ENCODE measurements around the gene CSMD2. TPM values are rescaled to one million over a fixed set of nuclear protein-coding genes. Genes with fewer than 3 reads are reported as not detected.

CSMD2 gene
- total RNA-seq, 1 experiment from 2014 or later: not detected

- H3K4me1 ChIP-seq (replicated peaks; ENCODE audit: insufficient read depth): no peaks in the 10 kb centered on the region
- no peak overlapping the region for H3K4me3 ChIP-seq
- no peaks in the 10 kb centered on the region for H3K36me3 ChIP-seq (ENCODE audit: low read depth)
- H3K4me2 ChIP-seq: no peak overlapping the region
- no peaks in the 10 kb centered on the region for H4K20me1 ChIP-seq (ENCODE audit: insufficient read depth)
- H3K27me3 ChIP-seq (ENCODE audit: insufficient read depth, low read depth): peaks cover 27% of the 10 kb centered on the region
- intact Hi-C loops (cut with micrococcal nuclease; ENCODE audit: unreplicated experiment): no loop called here
- no peaks in the 10 kb centered on the region for H3K79me2 ChIP-seq (ENCODE audit: low read depth)
- TF ChIP-seq, protein P1, sequence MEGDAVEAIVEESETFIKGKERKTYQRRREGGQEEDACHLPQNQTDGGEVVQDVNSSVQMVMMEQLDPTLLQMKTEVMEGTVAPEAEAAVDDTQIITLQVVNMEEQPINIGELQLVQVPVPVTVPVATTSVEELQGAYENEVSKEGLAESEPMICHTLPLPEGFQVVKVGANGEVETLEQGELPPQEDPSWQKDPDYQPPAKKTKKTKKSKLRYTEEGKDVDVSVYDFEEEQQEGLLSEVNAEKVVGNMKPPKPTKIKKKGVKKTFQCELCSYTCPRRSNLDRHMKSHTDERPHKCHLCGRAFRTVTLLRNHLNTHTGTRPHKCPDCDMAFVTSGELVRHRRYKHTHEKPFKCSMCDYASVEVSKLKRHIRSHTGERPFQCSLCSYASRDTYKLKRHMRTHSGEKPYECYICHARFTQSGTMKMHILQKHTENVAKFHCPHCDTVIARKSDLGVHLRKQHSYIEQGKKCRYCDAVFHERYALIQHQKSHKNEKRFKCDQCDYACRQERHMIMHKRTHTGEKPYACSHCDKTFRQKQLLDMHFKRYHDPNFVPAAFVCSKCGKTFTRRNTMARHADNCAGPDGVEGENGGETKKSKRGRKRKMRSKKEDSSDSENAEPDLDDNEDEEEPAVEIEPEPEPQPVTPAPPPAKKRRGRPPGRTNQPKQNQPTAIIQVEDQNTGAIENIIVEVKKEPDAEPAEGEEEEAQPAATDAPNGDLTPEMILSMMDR (conservative IDR thresholded peaks at IDR 0.05): no peak
- H3K9me3 ChIP-seq (ENCODE audit: insufficient read depth, low read depth): no peaks in the 10 kb centered on the region
- DNase-seq: no peak
- H3F3A ChIP-seq (ENCODE audit: insufficient read depth, low read depth): no peaks in the 10 kb centered on the region
- ChIA-PET CTCF (no interaction called here), POLR2A (ENCODE audit: unreplicated experiment) (no interaction called here)
- no TSS peak for BruUV-seq (replicated peaks)
- H3K27ac ChIP-seq: no peak overlapping the region
- H2AFZ ChIP-seq: no peak overlapping the region
- H3K9me2 ChIP-seq (ENCODE audit: insufficient read depth): no peaks in the 10 kb centered on the region
These were observed 347.0 kb downstream of the CSMD2 start for GRCh38 chr1:33818071-33818470.

DNA sequence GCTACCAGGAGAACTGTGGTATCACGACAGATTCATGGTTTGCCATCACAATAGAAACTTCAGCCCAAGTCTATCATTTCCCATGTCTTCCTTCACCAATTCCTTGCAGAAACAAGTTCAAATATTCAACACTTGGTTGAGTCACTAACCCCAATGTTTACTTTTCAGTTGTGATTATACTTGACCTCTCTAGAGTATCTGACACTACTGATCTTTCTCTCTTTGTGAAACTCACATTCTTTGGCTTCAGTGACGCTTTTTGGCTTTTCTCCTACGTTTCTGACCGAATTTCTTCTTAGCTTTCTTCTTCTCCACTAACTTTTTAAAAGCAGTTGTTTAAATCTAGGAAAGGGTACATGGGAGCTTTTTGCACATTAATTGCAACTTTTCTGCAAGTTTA is 350.0 kb downstream of the CSMD2 start:
- no peaks in the 10 kb centered on the region for H3K9me2 ChIP-seq (ENCODE audit: insufficient read depth)
- H3F3A ChIP-seq (ENCODE audit: insufficient read depth, low read depth): no peaks in the 10 kb centered on the region
- no peak overlapping the region for H3K4me3 ChIP-seq
- H3K9me3 ChIP-seq (ENCODE audit: insufficient read depth, low read depth): no peaks in the 10 kb centered on the region
- H3K4me2 ChIP-seq: no peak overlapping the region
- intact Hi-C loops (cut with micrococcal nuclease; ENCODE audit: unreplicated experiment): no loop called here
- H3K36me3 ChIP-seq (ENCODE audit: low read depth): no peaks in the 10 kb centered on the region
- DNase-seq: no peak
- TF ChIP-seq, protein P1 (conservative IDR thresholded peaks at IDR 0.05): no peak
- no peak for TF ChIP-seq EZH2 (IDR thresholded peaks at IDR 0.05; ENCODE audit: low read depth)
- no peak overlapping the region for H2AFZ ChIP-seq
- no peaks in the 10 kb centered on the region for H4K20me1 ChIP-seq (ENCODE audit: insufficient read depth)
- ChIA-PET CTCF (no interaction called here), POLR2A (ENCODE audit: unreplicated experiment) (no interaction called here)
- H3K27me3 ChIP-seq (ENCODE audit: insufficient read depth, low read depth): 0 out of 2 replicates have a peak, but pooled peaks cover 9% of the 10 kb centered on the region
- no peaks in the 10 kb centered on the region for H3K79me2 ChIP-seq (ENCODE audit: low read depth)
- H3K27ac ChIP-seq: no peak overlapping the region
- no peaks in the 10 kb centered on the region for H3K4me1 ChIP-seq (replicated peaks; ENCODE audit: insufficient read depth)
- no TSS peak for BruUV-seq (replicated peaks)

- no peak overlapping the region for H3K27ac ChIP-seq
- BruUV-seq (replicated peaks): no TSS peak
- no peaks in the 10 kb centered on the region for H4K20me1 ChIP-seq (ENCODE audit: insufficient read depth)
- no peaks in the 10 kb centered on the region for H3K27me3 ChIP-seq (ENCODE audit: insufficient read depth, low read depth)
- no peaks in the 10 kb centered on the region for H3K9me3 ChIP-seq (ENCODE audit: insufficient read depth, low read depth)
- TF ChIP-seq EZH2 (IDR thresholded peaks at IDR 0.05; ENCODE audit: low read depth): no peak
- TF ChIP-seq, protein P1 (conservative IDR thresholded peaks at IDR 0.05): no peak
- POLR2A ChIA-PET (ENCODE audit: unreplicated experiment): no interaction called here
- no peak for DNase-seq
- no peaks in the 10 kb centered on the region for H3K9me2 ChIP-seq (ENCODE audit: insufficient read depth)
- no peak overlapping the region for H3K4me3 ChIP-seq
- no peak overlapping the region for H2AFZ ChIP-seq
- H3K4me1 ChIP-seq (replicated peaks; ENCODE audit: insufficient read depth): no peaks in the 10 kb centered on the region
- no peak overlapping the region for H3K4me2 ChIP-seq
- CTCF ChIA-PET: no interaction called here
- H3K79me2 ChIP-seq (ENCODE audit: low read depth): no peaks in the 10 kb centered on the region
- no peaks in the 10 kb centered on the region for H3F3A ChIP-seq (ENCODE audit: insufficient read depth, low read depth)
- intact Hi-C loops (cut with micrococcal nuclease; ENCODE audit: unreplicated experiment): no loop called here
- no peaks in the 10 kb centered on the region for H3K36me3 ChIP-seq (ENCODE audit: low read depth)
These were observed 350.9 kb downstream of the CSMD2 start for GRCh38 chr1:33814166-33814565.

Measured in PC-9 (cell line).